Uterus (tissue), 2 donors: Measurements from ENCODE around the gene CIRBP.

Experiments
- POLR2A ChIP-seq, 2 donors: fragments of 450-650 bp; IDR thresholded peaks; one replicate each; pipeline ENCODE4 v1.6.1; 2016; ENCODE audit warnings: antibody characterized with exemption in 2 of 2, mild to moderate bottlenecking in 1 of 2, moderate library complexity in 1 of 2
- TF ChIP-seq, protein P1 (sequence below), 4 experiments: fragments of 200-600 bp in 2 of 4; fragments of 450-650 bp in 2 of 4; sonication (generic) in 2 of 4; IDR thresholded peaks; one replicate each; pipeline ENCODE4 v1.5.1; 2016 to 2019; ENCODE audit warnings: antibody characterized with exemption in 4 of 4, mild to moderate bottlenecking in 2 of 4, moderate library complexity in 1 of 4

DNA sequence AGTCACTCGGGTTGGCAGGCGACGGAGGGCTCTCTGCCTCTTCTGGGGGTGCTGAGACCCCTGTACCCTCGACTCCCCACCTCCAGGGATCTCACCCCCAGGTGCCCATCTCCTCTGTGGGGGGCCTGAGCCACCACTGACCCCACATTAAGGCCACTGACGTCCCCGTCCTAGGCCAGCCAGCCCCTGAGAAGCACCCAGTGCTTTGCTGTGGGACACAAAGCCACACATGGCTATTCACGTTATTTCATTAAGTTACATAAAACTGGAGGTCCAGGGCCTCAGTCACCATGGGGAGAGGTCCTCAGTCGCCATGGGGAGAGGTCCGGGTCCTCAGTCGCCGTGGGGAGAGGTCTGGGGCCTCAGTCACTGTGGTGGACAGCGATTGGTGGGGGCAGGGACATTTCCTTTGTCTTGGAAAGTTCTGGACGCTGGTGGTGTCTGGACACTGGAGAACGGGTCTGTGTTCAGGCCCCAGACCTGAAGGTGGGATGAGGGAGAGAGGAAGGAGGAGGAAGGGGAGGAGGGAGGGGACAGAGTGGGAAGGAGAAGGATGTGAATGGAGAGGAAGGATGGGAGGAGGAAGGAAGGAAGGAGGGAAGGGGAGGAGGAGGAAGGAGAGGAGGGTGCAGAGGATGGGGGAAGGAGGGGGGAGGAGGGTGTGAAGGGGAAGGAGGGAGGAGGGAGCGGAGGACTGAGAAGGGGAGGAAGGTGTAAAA is 12.6 kb downstream of the CIRBP start:
- TF ChIP-seq, protein P1, sequence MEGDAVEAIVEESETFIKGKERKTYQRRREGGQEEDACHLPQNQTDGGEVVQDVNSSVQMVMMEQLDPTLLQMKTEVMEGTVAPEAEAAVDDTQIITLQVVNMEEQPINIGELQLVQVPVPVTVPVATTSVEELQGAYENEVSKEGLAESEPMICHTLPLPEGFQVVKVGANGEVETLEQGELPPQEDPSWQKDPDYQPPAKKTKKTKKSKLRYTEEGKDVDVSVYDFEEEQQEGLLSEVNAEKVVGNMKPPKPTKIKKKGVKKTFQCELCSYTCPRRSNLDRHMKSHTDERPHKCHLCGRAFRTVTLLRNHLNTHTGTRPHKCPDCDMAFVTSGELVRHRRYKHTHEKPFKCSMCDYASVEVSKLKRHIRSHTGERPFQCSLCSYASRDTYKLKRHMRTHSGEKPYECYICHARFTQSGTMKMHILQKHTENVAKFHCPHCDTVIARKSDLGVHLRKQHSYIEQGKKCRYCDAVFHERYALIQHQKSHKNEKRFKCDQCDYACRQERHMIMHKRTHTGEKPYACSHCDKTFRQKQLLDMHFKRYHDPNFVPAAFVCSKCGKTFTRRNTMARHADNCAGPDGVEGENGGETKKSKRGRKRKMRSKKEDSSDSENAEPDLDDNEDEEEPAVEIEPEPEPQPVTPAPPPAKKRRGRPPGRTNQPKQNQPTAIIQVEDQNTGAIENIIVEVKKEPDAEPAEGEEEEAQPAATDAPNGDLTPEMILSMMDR (IDR thresholded peaks at IDR 0.05) = no peak
- TF ChIP-seq POLR2A (IDR thresholded peaks at IDR 0.05) = no peak
